ENCODE results near the gene HOXC11.

HOXC11 gene

GRCh38 chr12:53974084-53975063 is 1.4 kb downstream of the HOXC11 start, which contains the start of gene HOTAIR:
Gene HOTAIR (minus strand): TSS chr12:53974954.
- no peak for DNase-seq

- no peak for DNase-seq
These were observed 2.1 kb downstream of the HOXC11 start for GRCh38 chr12:53975064-53975471.

GRCh38 chr12:53975479-53976152 is 2.7 kb downstream of the HOXC11 start:
- DNase-seq = no peak

GRCh38 chr12:53976172-53976822 is 3.4 kb downstream of the HOXC11 start:
- DNase-seq = no peak

GRCh38 chr12:53976823-53977595 is 4.1 kb downstream of the HOXC11 start:
- no peak for DNase-seq

GRCh38 chr12:53977596-53978445 is 4.9 kb downstream of the HOXC11 start:
- no peak for DNase-seq

GRCh38 chr12:53978477-53979356 is 5.8 kb downstream of the HOXC11 start:
- no peak for DNase-seq

- no peak for DNase-seq
These were observed 7.3 kb downstream of the HOXC11 start for GRCh38 chr12:53980104-53980801.

GRCh38 chr12:53980802-53981496 is 8.0 kb downstream of the HOXC11 start:
- no peak for DNase-seq

GRCh38 chr12:53981634-53982565 is 9.0 kb downstream of the HOXC11 start:
- DNase-seq = no peak

- no peak for DNase-seq
These were observed 10.0 kb downstream of the HOXC11 start for GRCh38 chr12:53982648-53983567.

GRCh38 chr12:53983568-53983949 is 10.6 kb downstream of the HOXC11 start:
- no peak for DNase-seq

GRCh38 chr12:53983950-53984572 is 11.1 kb downstream of the HOXC11 start:
- DNase-seq = no peak

GRCh38 chr12:53984901-53985691 is 12.2 kb downstream of the HOXC11 start, which contains the start of gene HOXC10:
Gene HOXC10 (plus strand): TSS chr12:53985146. CDS start chr12:53985260, 114 bp downstream.
- DNase-seq = peak; percentile 48

GRCh38 chr12:53985692-53985993 is 12.7 kb downstream of the HOXC11 start:
- no peak for DNase-seq
